ENCODE data around the gene PIK3R5. TPM values are rescaled to one million over a fixed set of nuclear protein-coding genes. Genes with fewer than 3 reads are reported as not detected.

PIK3R5 gene
- total and polyA plus RNA-seq, 8 donors, result 0.69 to 6.8 (median 1.7) TPM

- ATAC-seq (no peak), DNase-seq (no peak), FAIRE-seq (no peak)
- intact Hi-C loops (cut with DNase I), result no loop called here
- H3K36me3 ChIP-seq, result no peaks in the 10 kb centered on the region
- 51 to 61% methylated on average over 4 of the region's 4 CpGs for WGBS, 2 donors
- no peak for TF ChIP-seq CTCF (IDR thresholded peaks at IDR 0.05)
- H3K27ac ChIP-seq, result no peak overlapping the region
- H3K4me3 ChIP-seq, result no peak overlapping the region
- H3K4me1 ChIP-seq, result no peaks in the 10 kb centered on the region
- peaks cover 0 to 2% (median 0%) of the 10 kb centered on the region in 4 donors for H3K27me3 ChIP-seq
- no peaks in the 10 kb centered on the region for H3K9me3 ChIP-seq
These were observed 116.0 kb downstream of the PIK3R5 start for GRCh38 chr17:8849311-8850041.

GRCh38 chr17:8847891-8848290 lies 117.6 kb downstream of the PIK3R5 start:
- H3K9me3 ChIP-seq, result no peaks in the 10 kb centered on the region
- no peaks in the 10 kb centered on the region for H3K36me3 ChIP-seq
- 61 to 78% methylated on average over 2 of the region's 2 CpGs for WGBS, 2 donors
- H3K4me1 ChIP-seq, result no peaks in the 10 kb centered on the region
- intact Hi-C loops (cut with DNase I), result no loop called here
- no peak for DNase-seq
- H3K27me3 ChIP-seq, result no peaks in the 10 kb centered on the region
- no peak overlapping the region for H3K27ac ChIP-seq
- FAIRE-seq, result no peak
- H3K4me3 ChIP-seq, result no peak overlapping the region
- no peak for ATAC-seq
- no peak for TF ChIP-seq CTCF (IDR thresholded peaks at IDR 0.05)

- FAIRE-seq (no peak), ATAC-seq (peak in 3 of 4 donors; percentile 50 to 83 (median 75)), DNase-seq (no peak)
- Histone ChIP-seq H3K27me3 (no peaks in the 10 kb centered on the region), H3K4me1 (no peaks in the 10 kb centered on the region), H3K27ac (no peak overlapping the region), H3K4me3 (no peak overlapping the region), H3K9me3 (no peaks in the 10 kb centered on the region), H3K36me3 (no peaks in the 10 kb centered on the region)
- intact Hi-C loops (cut with DNase I), result no loop called here
- TF ChIP-seq CTCF (IDR thresholded peaks at IDR 0.05), result no peak
These were observed 118.7 kb downstream of the PIK3R5 start for GRCh38 chr17:8846768-8847211.

- Histone ChIP-seq H3K27ac (no peak overlapping the region), H3K9me3 (no peaks in the 10 kb centered on the region), H3K36me3 (no peaks in the 10 kb centered on the region), H3K27me3 (no peaks in the 10 kb centered on the region), H3K4me3 (no peak overlapping the region), H3K4me1 (no peaks in the 10 kb centered on the region)
- no peak for ATAC-seq
- DNase-seq, result no peak
- no peak for TF ChIP-seq CTCF (IDR thresholded peaks at IDR 0.05)
- WGBS, 2 donors, result 69 to 72% methylated on average over 9 of the region's 9 CpGs
- FAIRE-seq, result no peak
- intact Hi-C loops (cut with DNase I), result no loop called here
These were observed 121.0 kb downstream of the PIK3R5 start for GRCh38 chr17:8844229-8845218.

All from pancreas (tissue), 10 donors.